ENCODE measurements around the gene KRT77.

The KRT77 gene

GRCh38 chr12:52702338-52702737 is 986 bp downstream of the KRT77 start:
- Histone ChIP-seq H3K4me1 (ENCODE audit: insufficient read depth, insufficient read length) (peaks cover 6% of the 10 kb centered on the region), H3K4me3 (ENCODE audit: insufficient read length, low read depth) (no peak overlapping the region), H3K36me3 (ENCODE audit: insufficient read depth, insufficient read length, low read length) (no peaks in the 10 kb centered on the region), H3K9ac (ENCODE audit: insufficient read length, low read depth) (no peak overlapping the region), H3K27me3 (ENCODE audit: insufficient read depth, insufficient read length) (peaks cover 6% of the 10 kb centered on the region), H3K9me3 (ENCODE audit: insufficient read depth, low read length) (no peaks in the 10 kb centered on the region)
- no peak for DNase-seq (ENCODE audit: low read depth, low spot score)
- no peak for TF ChIP-seq SUZ12 (IDR thresholded peaks at IDR 0.05; ENCODE audit: extremely low read depth, insufficient read depth, insufficient read length)
- no peak for TF ChIP-seq YY1 (IDR thresholded peaks at IDR 0.05; ENCODE audit: insufficient read depth, insufficient read length)
- TF ChIP-seq ZNF274 (IDR thresholded peaks at IDR 0.05; ENCODE audit: low read depth, low read length) = no peak

DNA sequence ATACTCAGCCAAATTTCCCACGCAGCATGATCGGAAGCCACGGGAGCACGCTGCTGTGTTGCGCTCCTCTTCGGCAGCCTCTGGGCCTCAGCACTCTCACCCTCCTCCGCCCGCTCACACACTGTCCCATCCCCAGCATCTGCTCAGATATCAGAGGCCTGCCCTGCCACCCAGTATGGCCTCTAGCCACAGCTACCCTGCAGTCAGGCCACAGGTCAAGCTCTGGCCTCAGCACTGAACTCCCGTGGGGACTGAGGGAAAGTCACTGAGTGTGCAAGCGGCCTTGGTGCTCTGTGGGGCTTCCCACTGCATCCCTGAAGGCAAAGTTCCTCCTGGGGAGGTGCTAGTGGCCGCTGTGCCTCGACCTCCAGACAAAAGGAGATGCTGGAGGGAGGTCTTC is 2.0 kb downstream of the KRT77 start:
- Histone ChIP-seq H3K27me3 (ENCODE audit: insufficient read depth, insufficient read length) (peaks cover 6% of the 10 kb centered on the region), H3K9me3 (ENCODE audit: insufficient read depth, low read length) (no peaks in the 10 kb centered on the region), H3K36me3 (ENCODE audit: insufficient read depth, insufficient read length, low read length) (no peaks in the 10 kb centered on the region), H3K9ac (ENCODE audit: insufficient read length, low read depth) (no peak overlapping the region), H3K4me1 (ENCODE audit: insufficient read depth, insufficient read length) (peaks cover 6% of the 10 kb centered on the region), H3K4me3 (ENCODE audit: insufficient read length, low read depth) (no peak overlapping the region)
- TF ChIP-seq ZNF274 (IDR thresholded peaks at IDR 0.05; ENCODE audit: low read depth, low read length) (no peak), SUZ12 (IDR thresholded peaks at IDR 0.05; ENCODE audit: extremely low read depth, insufficient read depth, insufficient read length) (no peak), YY1 (IDR thresholded peaks at IDR 0.05; ENCODE audit: insufficient read depth, insufficient read length) (no peak)
- no peak for DNase-seq (ENCODE audit: low read depth, low spot score)

DNA sequence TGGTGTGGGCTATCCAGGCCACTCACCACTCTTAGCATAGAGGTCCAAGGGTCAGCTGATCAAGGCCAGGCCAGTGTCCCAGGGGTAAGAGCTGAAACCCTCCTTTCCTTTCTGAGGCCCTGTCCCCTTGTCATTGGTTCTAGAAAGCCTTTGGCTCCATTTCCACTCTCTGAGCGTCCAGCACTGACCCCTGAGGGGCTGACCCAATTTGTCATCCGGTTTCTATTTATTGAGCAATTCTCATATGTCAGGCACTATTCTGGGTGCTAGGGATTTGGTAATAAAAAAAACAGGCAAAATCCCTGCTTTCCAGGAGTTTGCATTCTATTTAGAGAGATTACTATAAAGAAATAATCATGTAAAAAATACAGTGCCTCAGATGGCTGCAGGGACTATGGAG is 3.4 kb downstream of the KRT77 start:
- H3K4me1 ChIP-seq (ENCODE audit: insufficient read depth, insufficient read length) = peaks cover 6% of the 10 kb centered on the region
- H3K9ac ChIP-seq (ENCODE audit: insufficient read length, low read depth) = no peak overlapping the region
- H3K9me3 ChIP-seq (ENCODE audit: insufficient read depth, low read length) = no peaks in the 10 kb centered on the region
- no peaks in the 10 kb centered on the region for H3K36me3 ChIP-seq (ENCODE audit: insufficient read depth, insufficient read length, low read length)
- H3K27me3 ChIP-seq (ENCODE audit: insufficient read depth, insufficient read length) = peaks cover 6% of the 10 kb centered on the region
- no peak overlapping the region for H3K4me3 ChIP-seq (ENCODE audit: insufficient read length, low read depth)
- DNase-seq (ENCODE audit: low read depth, low spot score) = no peak
- TF ChIP-seq SUZ12 (IDR thresholded peaks at IDR 0.05; ENCODE audit: extremely low read depth, insufficient read depth, insufficient read length) (no peak), ZNF274 (IDR thresholded peaks at IDR 0.05; ENCODE audit: low read depth, low read length) (no peak), YY1 (IDR thresholded peaks at IDR 0.05; ENCODE audit: insufficient read depth, insufficient read length) (no peak)

- Histone ChIP-seq H3K36me3 (ENCODE audit: insufficient read depth, insufficient read length, low read length) (no peaks in the 10 kb centered on the region), H3K27me3 (ENCODE audit: insufficient read depth, insufficient read length) (peaks cover 6% of the 10 kb centered on the region), H3K4me1 (ENCODE audit: insufficient read depth, insufficient read length) (peaks cover 6% of the 10 kb centered on the region), H3K9me3 (ENCODE audit: insufficient read depth, low read length) (no peaks in the 10 kb centered on the region), H3K9ac (ENCODE audit: insufficient read length, low read depth) (no peak overlapping the region), H3K4me3 (ENCODE audit: insufficient read length, low read depth) (no peak overlapping the region)
- DNase-seq (ENCODE audit: low read depth, low spot score) = no peak
- TF ChIP-seq ZNF274 (IDR thresholded peaks at IDR 0.05; ENCODE audit: low read depth, low read length) (no peak), YY1 (IDR thresholded peaks at IDR 0.05; ENCODE audit: insufficient read depth, insufficient read length) (no peak), SUZ12 (IDR thresholded peaks at IDR 0.05; ENCODE audit: extremely low read depth, insufficient read depth, insufficient read length) (no peak)
These were observed 4.0 kb downstream of the KRT77 start for GRCh38 chr12:52699373-52699772.

- Histone ChIP-seq H3K4me1 (ENCODE audit: insufficient read depth, insufficient read length) (peaks cover 6% of the 10 kb centered on the region), H3K36me3 (ENCODE audit: insufficient read depth, insufficient read length, low read length) (no peaks in the 10 kb centered on the region), H3K9ac (ENCODE audit: insufficient read length, low read depth) (no peak overlapping the region), H3K27me3 (ENCODE audit: insufficient read depth, insufficient read length) (peaks cover 3% of the 10 kb centered on the region), H3K4me3 (ENCODE audit: insufficient read length, low read depth) (no peak overlapping the region), H3K9me3 (ENCODE audit: insufficient read depth, low read length) (no peaks in the 10 kb centered on the region)
- TF ChIP-seq SUZ12 (IDR thresholded peaks at IDR 0.05; ENCODE audit: extremely low read depth, insufficient read depth, insufficient read length) (no peak), YY1 (IDR thresholded peaks at IDR 0.05; ENCODE audit: insufficient read depth, insufficient read length) (no peak), ZNF274 (IDR thresholded peaks at IDR 0.05; ENCODE audit: low read depth, low read length) (no peak)
- DNase-seq (ENCODE audit: low read depth, low spot score) = no peak
These were observed 4.5 kb downstream of the KRT77 start for GRCh38 chr12:52698651-52699340.

DNA sequence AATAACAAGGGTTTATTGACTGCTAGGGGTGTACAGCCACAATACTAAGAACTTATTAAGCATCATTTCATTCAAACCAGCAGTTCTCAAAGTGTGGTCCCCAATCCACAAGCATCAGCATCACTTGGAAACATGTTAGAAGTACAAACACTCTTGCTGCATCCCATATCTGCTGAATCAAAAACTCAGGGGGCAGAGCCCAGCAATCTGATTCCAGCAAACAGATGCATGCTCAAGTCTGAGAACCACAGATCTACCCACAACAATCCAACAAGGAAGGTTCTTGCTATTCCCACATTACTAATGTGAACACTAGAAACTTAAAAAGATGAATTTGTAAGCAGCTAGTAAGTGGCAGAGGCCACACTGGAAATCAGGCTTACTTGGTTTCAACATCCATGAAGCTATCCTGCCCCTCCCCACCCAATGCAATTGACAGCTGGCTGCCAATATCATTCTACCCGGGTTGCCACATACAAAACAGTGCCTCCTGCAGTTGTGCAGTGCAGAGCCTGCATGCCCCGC is 6.2 kb downstream of the KRT77 start:
- H3K4me3 ChIP-seq (ENCODE audit: insufficient read length, low read depth) = no peak overlapping the region
- H3K36me3 ChIP-seq (ENCODE audit: insufficient read depth, insufficient read length, low read length) = no peaks in the 10 kb centered on the region
- H3K27me3 ChIP-seq (ENCODE audit: insufficient read depth, insufficient read length) = peaks cover 13% of the 10 kb centered on the region
- H3K9me3 ChIP-seq (ENCODE audit: insufficient read depth, low read length) = no peaks in the 10 kb centered on the region
- no peak overlapping the region for H3K9ac ChIP-seq (ENCODE audit: insufficient read length, low read depth)
- TF ChIP-seq YY1 (IDR thresholded peaks at IDR 0.05; ENCODE audit: insufficient read depth, insufficient read length) (no peak), SUZ12 (IDR thresholded peaks at IDR 0.05; ENCODE audit: extremely low read depth, insufficient read depth, insufficient read length) (no peak), ZNF274 (IDR thresholded peaks at IDR 0.05; ENCODE audit: low read depth, low read length) (no peak)
- DNase-seq (ENCODE audit: low read depth, low spot score) = no peak
- peaks cover 10% of the 10 kb centered on the region for H3K4me1 ChIP-seq (ENCODE audit: insufficient read depth, insufficient read length)

DNA sequence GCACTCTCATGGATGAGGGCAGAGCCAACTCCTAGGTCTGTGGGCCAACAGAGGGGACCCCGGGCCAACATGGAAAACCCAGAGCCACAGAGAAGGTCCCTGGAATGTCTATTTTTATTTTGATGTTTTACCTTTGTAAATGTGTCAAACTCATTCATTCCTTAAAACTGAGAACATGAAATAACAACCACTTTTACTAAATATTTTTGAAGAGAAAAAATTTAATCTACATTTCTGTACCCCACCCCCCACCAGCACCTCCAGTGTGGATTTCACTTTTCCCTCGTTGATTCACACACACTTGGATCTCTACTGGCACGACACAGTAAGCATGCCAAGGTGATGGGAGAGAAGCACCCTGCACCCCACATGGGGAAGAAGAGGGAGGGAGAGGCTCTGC is 6.7 kb downstream of the KRT77 start:
- DNase-seq (ENCODE audit: low read depth, low spot score) = no peak
- TF ChIP-seq YY1 (IDR thresholded peaks at IDR 0.05; ENCODE audit: insufficient read depth, insufficient read length) = no peak
- TF ChIP-seq SUZ12 (IDR thresholded peaks at IDR 0.05; ENCODE audit: extremely low read depth, insufficient read depth, insufficient read length) = no peak
- no peak for TF ChIP-seq ZNF274 (IDR thresholded peaks at IDR 0.05; ENCODE audit: low read depth, low read length)
- peaks cover 19% of the 10 kb centered on the region for H3K27me3 ChIP-seq (ENCODE audit: insufficient read depth, insufficient read length)
- no peak overlapping the region for H3K9ac ChIP-seq (ENCODE audit: insufficient read length, low read depth)
- no peak overlapping the region for H3K4me3 ChIP-seq (ENCODE audit: insufficient read length, low read depth)
- H3K4me1 ChIP-seq (ENCODE audit: insufficient read depth, insufficient read length) = peaks cover 10% of the 10 kb centered on the region
- H3K36me3 ChIP-seq (ENCODE audit: insufficient read depth, insufficient read length, low read length) = no peaks in the 10 kb centered on the region
- no peaks in the 10 kb centered on the region for H3K9me3 ChIP-seq (ENCODE audit: insufficient read depth, low read length)
